Adrenal gland (tissue), 5 donors: Measurements from ENCODE around the gene NRXN3.

Source experiments
- CTCF ChIP-seq, 6 experiments: fragments of 450-650 bp in 4 of 6; fragments of 200-600 bp in 2 of 6; sonication (generic) in 1 of 6; IDR thresholded peaks; 1 replicate in 5 of 6; 2 replicates in 1 of 6; pipeline versions ENCODE4 v1.5.1 to v1.8.0; 2016 to 2021; ENCODE audit warnings: antibody characterized with exemption in 6 of 6, mild to moderate bottlenecking in 2 of 6, moderate library complexity in 1 of 6
- POLR2A ChIP-seq, 2 donors: fragments of 450-650 bp; IDR thresholded peaks; one replicate each; pipeline ENCODE4 v1.6.1; 2017; ENCODE audit warnings: antibody characterized with exemption in 2 of 2, mild to moderate bottlenecking in 2 of 2, moderate library complexity in 1 of 2
- donor health status: DM: no; HTN: no; CAD: no.

- TF ChIP-seq CTCF (IDR thresholded peaks at IDR 0.05) (no peak), POLR2A (IDR thresholded peaks at IDR 0.05) (no peak)
Observed at GRCh38 chr14:79914595-79914994, 1744.4 kb downstream of the NRXN3 start.
